NCI-H82 treated with DMSO at 0.1 percent for 48 hours (cell line): ENCODE data around the gene OR4E2.
"Not testable (repeated sequence)": the region's sequence is repeated elsewhere in the genome, so short reads cannot be mapped to it uniquely, and the experiment has no call there.

Experiments
- DNase-seq: peaks from one replicate; lab custom pipeline; 2025; ENCODE audit not compliant: unreplicated experiment; lab: John Stamatoyannopoulos, UW

The OR4E2 gene

DNA sequence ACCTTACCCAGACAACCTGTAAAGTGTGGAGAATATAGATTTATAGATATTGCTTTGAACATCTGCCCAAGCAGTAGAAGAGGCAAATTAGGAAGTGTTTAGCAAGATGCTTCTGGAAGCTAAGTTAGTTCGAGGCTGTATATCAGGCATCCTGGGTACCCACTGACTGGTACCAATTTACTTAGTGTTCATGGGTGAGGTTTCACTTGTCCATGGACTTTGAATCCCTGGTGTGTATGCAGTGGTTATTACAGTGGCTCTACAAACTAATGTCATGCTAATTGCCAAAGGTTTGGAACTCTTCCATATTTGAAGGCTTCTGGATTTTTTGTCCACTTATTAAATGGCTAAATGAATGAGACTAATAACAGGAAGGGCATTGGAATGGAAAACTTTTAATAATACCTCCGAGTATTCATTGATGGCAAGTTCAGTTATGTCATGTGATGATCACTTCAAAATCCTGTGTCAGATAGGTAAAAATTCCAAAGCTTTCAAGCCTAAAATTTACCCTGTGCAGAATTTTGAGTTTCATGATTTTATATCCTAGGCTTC is at the start of gene OR4E2:
Gene OR4E2 (plus strand): TSS at position 505 of the 555 bp plus-strand sequence. CDS start 11,248 bp downstream, outside the sequence.
- no peak for DNase-seq

GRCh38 chr14:21612324-21612723 is 41.3 kb upstream of the OR4E2 start:
- no peak for DNase-seq

DNA sequence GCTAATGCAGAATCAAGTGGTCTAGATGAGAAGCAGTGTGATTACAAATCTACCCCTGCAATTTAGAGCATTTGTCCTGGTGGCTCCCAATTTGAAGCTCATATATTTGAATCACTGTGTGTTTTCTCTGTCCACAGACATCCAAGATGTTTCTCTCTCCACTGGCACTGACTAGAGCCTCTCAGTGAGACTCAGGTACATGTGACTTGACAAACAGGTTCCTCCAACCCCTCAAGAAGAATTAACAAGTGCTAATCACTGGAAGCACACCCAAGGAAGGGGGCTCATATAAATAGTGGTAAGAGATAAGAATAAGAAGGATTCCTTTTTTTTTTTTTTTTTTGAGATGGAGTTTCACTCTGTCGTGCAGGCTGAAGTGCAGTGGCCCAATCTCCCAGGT is 39.4 kb upstream of the OR4E2 start:
- DNase-seq, result no peak

DNA sequence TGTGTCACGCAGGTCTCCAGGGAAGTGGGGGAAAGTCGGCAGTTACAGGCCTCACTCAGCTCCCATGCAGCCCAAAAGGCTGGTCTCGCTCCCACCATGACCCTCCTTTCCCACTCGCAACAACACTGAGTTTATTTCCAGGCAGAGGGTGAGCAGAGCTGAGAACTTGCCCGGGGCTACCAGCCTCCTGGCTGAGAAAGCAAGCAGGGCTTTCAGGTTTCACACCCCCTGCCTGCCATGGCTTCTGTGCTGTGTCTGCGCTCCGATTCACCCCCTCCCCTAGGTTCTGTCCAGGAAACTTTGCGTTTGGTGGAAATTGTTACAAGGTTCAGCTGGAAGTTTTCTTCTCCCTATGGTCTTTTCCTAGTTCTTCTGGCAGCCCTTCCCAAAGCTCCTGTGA is 36.0 kb upstream of the OR4E2 start:
- no peak for DNase-seq

DNA sequence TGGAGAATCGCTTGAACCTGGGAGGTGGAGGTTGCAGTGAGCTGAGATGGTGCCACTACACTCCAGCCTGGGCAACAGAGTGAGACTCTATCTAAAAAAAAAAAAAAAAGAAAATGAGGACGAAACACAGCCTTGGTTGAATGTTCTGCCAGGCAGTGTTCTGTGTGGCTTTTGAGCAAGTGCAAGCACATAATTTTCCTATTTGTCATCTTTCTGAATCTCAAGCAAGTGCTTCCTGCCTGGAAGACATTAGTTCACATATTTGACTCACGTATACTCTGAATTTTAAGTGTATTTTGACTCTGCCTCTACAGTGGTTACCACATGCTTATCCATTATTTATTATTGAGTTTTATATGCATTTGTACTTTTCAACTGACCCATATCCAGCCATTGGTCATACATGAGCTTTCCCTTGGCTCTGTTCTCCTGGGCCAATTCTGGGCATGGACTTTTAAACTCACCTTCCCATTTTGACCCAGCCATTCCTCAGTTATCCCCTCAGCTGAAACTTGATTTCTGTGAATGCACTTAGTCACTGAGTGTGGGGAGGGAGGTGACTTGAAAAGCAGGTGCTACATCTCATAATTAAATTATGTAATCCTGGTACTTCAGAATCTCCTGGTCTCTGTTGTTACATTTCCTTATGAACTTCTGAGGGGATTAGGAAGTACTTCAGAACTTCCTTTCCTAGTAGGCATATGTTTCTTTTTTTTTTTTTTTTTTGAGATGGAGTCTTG is 27.0 kb upstream of the OR4E2 start:
- DNase-seq, result no peak

- DNase-seq, result not testable (repeated sequence)
Measured at GRCh38 chr14:21630503-21630902, 23.1 kb upstream of the OR4E2 start.

GRCh38 chr14:21631084-21631483 is 22.6 kb upstream of the OR4E2 start:
- DNase-seq, result no peak

DNA sequence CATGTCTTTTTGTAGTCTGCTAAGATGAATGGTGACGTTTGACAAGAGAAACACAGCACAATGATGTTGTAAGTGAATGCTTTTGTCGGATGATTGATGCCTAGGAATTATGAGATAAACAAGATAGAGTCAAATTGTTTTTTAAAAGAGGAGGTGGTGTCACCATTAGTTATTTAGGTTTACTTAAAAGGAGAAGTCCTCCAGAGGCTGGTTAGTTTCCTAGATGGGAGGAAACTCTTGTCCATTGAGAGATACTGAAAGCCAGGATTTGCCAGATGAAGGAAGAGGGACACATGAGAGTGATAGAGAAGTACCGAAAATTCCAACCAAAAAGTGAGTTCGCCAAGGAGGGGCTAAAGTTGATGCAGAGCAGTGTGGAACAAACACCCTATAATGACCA is 18.8 kb upstream of the OR4E2 start, which contains the start of gene OR10G2:
Gene OR10G2 (minus strand): TSS at position 101 of the 400 bp plus-strand sequence. CDS start 98 bp downstream, at position 3.
- no peak for DNase-seq

DNA sequence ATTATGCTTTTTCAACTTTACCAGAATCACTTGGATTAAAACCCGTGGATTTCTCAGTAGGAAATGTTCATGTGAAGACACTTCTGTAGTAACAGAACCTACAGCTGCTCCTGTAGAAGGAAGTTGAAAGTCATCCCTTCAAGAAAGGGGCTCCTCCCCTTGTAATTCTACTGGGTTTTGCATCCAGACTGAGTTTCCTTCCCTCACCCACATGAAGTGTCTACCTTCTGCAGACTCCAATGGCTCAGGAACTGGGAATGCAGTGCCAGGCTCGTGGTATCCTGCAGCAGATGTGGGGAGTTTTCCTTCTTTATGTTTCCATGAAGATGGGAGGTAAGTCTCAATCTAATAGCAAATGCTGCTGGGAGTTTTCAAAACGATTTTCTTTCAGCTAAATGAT is 11.0 kb upstream of the OR4E2 start:
- no peak for DNase-seq

DNA sequence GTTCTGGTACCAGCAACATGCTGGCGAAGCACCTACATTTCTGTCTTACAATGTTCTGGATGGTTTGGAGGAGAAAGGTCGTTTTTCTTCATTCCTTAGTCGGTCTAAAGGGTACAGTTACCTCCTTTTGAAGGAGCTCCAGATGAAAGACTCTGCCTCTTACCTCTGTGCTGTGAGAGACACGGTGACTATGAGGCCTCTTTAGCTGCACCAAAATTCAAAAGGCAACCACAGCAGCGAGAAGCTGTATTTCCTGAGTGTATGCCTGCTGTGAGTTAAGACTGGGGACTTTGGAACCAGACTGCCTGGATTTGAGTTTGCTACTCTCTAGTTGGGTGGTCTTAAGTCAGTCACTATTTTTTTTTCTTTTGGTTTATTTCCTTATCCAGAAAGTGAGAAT is 10.2 kb upstream of the OR4E2 start:
- DNase-seq, result no peak

DNA sequence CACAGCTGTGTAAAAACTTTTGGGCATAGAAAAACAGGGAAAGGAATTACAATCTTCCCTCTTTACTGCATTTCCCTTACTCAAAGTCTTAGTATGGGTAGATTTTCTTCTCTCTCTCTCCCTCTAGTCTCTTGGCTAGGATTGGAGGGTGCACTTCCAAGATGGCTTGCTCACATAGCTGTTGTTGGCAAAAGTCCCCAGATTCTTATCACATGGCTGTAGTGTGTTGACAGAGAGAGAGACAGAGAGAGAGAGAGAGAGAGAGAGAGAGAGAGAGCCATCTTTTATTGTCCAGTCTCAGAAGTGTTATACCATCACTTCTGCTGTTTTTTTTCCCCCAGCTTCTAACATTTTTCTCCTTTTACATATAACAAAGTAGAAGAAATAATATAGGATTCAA is 6.3 kb upstream of the OR4E2 start:
- DNase-seq, result no peak

DNA sequence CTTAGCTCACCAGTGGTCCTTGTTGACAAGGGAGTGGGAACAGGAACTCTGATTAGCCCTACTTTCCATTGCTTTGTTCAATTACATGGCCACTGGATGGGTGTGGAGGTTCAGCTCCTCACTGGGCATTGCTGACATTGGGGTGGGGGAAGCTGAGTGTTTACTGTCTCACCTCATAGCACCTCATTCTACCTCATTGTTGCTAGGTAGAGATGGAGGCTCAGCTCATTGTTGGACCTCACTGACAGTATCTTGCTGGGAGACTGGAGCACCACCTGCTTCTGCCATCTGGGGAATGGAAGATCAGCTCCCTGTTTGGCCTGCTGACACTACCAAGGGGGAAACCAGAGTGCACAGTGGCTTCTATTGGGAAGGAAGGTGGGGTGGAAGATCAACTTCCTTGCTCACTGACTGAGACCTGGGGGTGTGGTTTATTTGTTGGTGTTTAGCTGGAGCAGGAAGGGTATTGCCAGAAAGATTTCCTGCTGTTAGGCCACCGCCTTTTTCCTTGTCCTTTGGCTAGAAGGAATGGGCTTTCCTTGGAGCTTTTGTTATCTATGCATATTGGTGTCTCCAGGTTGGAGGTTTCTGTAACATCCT is 1.3 kb upstream of the OR4E2 start:
- no peak for DNase-seq

GRCh38 chr14:21654215-21654614 is 580 bp downstream of the OR4E2 start:
- no peak for DNase-seq

DNA sequence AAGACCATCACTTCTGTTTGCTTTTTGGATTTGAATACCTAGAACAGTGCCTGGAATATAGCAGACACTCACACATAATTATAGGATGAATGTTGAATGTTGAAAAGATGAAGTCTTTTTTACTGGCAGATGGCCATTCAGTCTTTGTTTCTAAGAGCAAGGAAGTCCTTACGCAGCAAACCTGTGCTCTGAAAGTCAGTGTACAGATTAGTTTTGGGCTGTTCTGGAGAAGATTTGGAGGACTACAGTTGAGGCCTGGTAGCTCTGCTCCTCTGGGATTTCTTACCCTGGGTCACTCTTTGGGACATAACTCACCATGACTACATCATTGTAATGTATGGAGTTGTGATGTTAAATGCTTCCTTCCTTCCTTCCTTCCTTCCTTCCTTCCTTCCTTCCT is 3.3 kb downstream of the OR4E2 start:
- no peak for DNase-seq

DNA sequence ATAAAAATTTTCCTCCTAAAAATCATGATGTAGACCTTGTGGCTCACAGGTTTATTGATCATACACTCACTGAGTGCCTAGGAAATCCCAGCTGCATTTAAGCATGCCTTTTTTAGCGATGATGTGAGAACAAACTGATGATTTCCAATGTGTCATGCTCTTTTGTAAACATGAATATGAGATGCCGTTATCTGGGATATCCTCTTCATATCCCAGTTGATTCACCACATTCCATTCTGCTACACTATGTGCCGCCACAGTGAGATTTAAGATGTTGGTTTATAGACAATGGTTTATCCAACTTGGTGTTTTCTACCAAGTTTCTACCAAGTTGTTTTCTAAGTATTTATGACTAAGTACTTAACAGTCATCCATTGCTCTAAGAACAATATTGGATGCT is 14.7 kb downstream of the OR4E2 start:
- no peak for DNase-seq

GRCh38 chr14:21669284-21669683 is 15.6 kb downstream of the OR4E2 start:
- no peak for DNase-seq

DNA sequence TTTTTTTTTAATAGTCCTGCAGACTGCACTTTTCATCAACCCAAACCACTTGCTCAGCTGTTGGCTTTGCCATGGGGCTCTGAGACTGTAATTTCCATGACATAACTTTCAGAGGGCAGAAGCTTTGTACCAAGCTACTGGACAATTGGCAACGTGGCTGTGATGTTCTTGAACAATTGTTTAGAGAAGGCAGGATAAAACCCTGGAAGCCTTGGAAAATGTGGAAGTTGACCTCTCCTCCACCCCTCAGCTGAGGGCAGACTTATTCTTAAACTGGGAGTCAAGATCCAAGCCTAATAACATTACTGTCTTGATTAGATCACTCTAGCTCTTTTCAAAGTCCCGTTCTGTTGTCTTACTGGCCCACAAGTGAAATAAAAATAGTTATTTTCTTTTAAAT is 17.7 kb downstream of the OR4E2 start:
- no peak for DNase-seq

- DNase-seq, result no peak
Measured at GRCh38 chr14:21672116-21672515, 18.5 kb downstream of the OR4E2 start.

- no peak for DNase-seq
Measured at GRCh38 chr14:21673718-21674117, 20.1 kb downstream of the OR4E2 start, which contains the start of gene OR4E1. Gene OR4E1 (minus strand): TSS chr14:21673818. CDS start chr14:21670935, 2,883 bp downstream.

DNA sequence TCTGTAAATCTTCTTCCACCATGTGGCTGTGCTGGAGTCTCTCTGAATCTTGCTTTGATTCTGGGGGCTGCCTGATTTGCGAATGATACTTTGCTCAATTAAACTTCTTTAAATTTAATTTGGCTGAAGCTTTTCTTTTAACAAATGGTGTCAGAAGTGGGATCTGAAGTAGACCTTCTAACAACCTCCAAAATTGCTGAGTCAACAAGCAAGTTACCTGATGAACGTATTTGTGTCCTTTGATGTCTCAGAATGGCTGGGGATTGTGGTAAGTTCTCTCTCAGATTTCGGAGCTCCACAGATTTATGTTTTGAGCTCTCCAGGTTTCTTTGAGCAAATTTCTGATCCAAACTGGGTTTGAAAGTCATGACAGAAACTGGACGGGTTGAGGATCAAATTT is 21.9 kb downstream of the OR4E2 start:
- no peak for DNase-seq

- no peak for DNase-seq
Measured at GRCh38 chr14:21680072-21680471, 26.4 kb downstream of the OR4E2 start.

DNA sequence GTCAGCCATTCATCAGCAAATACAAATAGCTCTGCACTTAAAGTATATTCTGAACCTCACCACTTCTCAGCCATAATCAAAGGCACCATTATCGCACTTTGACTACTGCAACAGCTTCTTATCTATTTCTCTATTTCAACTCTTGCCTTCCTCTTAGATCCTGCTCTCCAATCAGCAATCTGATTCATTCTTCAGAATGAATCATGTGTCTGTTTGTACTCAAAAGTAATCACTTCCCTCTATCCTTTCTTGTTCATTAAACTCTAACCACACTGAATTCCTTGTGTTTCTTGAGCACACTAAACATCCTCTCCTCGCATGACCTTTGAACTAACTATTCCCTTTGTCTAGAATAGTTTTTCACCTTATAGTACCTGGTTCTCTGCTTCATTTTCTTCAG is 32.8 kb downstream of the OR4E2 start:
- DNase-seq, result no peak
